Coronary artery (tissue), 2 donors: Measurements from ENCODE around the gene COL4A1.

Experiments used
- DNase-seq: peaks from one replicate; pipeline ENCODE4 v3.0.0-alpha.2; 2017; ENCODE audit warnings: low spot score
- H3K27ac ChIP-seq, 2 donors: fragments of 200-600 bp; sonication (generic); one replicate each; pipeline ENCODE4 v1.5.1; 2016 to 2019
- H3K4me3 ChIP-seq: fragments of 200-600 bp; sonication (generic); 2 replicates; pipeline ENCODE4 v1.5.1; 2016; ENCODE audit warnings: mild to moderate bottlenecking, moderate library complexity
- CTCF ChIP-seq: fragments of 200-600 bp; sonication (generic); IDR thresholded peaks from one replicate; pipeline ENCODE4 v1.5.1; 2019; ENCODE audit warnings: antibody characterized with exemption

Gene COL4A1

GRCh38 chr13:110336681-110337080, 29.7 kb upstream of the COL4A1 start:
- peak overlapping the region; percentile 5 for H3K4me3 ChIP-seq
- DNase-seq, result peak; percentile 76
- peak overlapping the region; percentile 89 to 96 for H3K27ac ChIP-seq
- TF ChIP-seq CTCF, result no peak

- no peak overlapping the region for H3K4me3 ChIP-seq
- H3K27ac ChIP-seq, result peak overlapping the region; percentile 89 to 96
- no peak for DNase-seq
- no peak for TF ChIP-seq CTCF
Measured at GRCh38 chr13:110336108-110336507, 29.2 kb upstream of the COL4A1 start.

GRCh38 chr13:110334841-110335490, 28.0 kb upstream of the COL4A1 start:
- DNase-seq, result peak; percentile 50
- no peak for TF ChIP-seq CTCF
- no peak overlapping the region for H3K4me3 ChIP-seq
- peak overlapping the region; percentile 89 to 96 for H3K27ac ChIP-seq

- H3K27ac ChIP-seq, result peak overlapping the region; percentile 67 to 89
- no peak for TF ChIP-seq CTCF
- no peak overlapping the region for H3K4me3 ChIP-seq
- DNase-seq, result peak; percentile 38
Measured at GRCh38 chr13:110334256-110334655, 27.3 kb upstream of the COL4A1 start.

GRCh38 chr13:110333837-110334236, 26.9 kb upstream of the COL4A1 start:
- Histone ChIP-seq H3K4me3 (no peak overlapping the region), H3K27ac (peak overlapping the region; percentile 67 to 89)
- DNase-seq, result no peak
- TF ChIP-seq CTCF, result no peak

GRCh38 chr13:110332750-110333149, 25.8 kb upstream of the COL4A1 start:
- H3K4me3 ChIP-seq, result no peak overlapping the region
- TF ChIP-seq CTCF, result no peak
- peak overlapping the region; percentile 67 to 89 for H3K27ac ChIP-seq
- no peak for DNase-seq

GRCh38 chr13:110331362-110331761, 24.4 kb upstream of the COL4A1 start:
- Histone ChIP-seq H3K4me3 (peak overlapping the region; percentile 57), H3K27ac (peak overlapping the region; percentile 81 to 89)
- no peak for DNase-seq
- no peak for TF ChIP-seq CTCF
